GM19023 (cell line): ENCODE results near the gene ADAMTS3.

Experiments
- ATAC-seq: cut with Tn5 transposase; IDR thresholded peaks from one replicate; pipeline ENCODE4 v1.9.1; 2021; ENCODE audit warnings: mild to moderate bottlenecking, moderate library complexity; ENCODE audit not compliant: unreplicated experiment

ADAMTS3 gene

GRCh38 chr4:72352711-72353110 is 216.3 kb downstream of the ADAMTS3 start:
- ATAC-seq, result no peak

- no peak for ATAC-seq
These were observed 217.5 kb downstream of the ADAMTS3 start for GRCh38 chr4:72351521-72351920.

- no peak for ATAC-seq
These were observed 220.3 kb downstream of the ADAMTS3 start for GRCh38 chr4:72348701-72349100.

DNA sequence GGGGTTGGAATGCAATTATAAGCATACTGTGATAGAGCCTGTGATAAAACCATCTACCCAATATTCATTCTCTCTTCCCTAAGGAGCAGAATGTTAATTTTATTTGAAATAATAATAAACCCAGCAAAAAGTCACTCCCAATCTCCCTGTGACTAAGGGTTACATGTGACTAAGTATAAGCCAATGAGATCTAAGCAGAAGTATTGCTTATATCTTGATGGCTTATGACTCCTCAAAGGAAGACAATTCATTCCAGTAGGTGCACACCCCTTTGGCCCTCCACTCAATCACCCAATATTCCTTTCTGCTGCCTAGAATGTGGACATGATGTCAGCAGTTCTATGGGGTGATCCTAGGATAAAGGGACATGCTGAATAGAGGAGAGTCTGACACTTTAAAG is 224.6 kb downstream of the ADAMTS3 start:
- ATAC-seq, result no peak

- no peak for ATAC-seq
These were observed 227.6 kb downstream of the ADAMTS3 start for GRCh38 chr4:72341432-72341820.

DNA sequence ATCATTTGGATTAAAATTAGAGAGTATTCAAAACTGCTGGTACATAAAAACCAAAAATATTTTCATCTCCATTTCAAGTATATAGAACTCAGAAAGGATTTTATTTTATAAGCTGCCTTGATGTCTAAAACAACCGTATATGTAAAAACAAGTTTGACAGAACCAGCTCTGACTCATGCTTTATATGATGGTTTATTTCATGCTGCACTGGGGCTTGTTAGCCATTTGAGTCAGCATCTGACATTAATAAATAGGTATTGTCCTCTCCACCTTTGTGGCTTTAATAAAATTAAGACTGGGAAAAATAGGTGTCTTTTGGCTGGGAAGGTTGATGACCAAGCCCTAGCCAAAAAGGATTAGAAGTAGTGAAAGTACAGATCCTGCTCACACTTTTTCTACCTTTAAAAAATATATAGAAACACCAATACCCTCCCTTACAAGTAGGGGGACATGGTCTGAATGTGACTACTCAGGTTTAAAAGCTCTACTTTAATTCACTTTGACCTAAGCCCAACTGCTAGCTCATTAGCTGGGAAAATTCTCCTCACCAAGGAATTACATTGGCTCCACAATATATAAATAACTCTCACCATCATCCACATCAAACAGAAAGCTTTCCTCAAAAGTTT is 228.1 kb downstream of the ADAMTS3 start:
- ATAC-seq, result no peak

- no peak for ATAC-seq
These were observed 231.0 kb downstream of the ADAMTS3 start for GRCh38 chr4:72338060-72338459.

- no peak for ATAC-seq
These were observed 238.6 kb downstream of the ADAMTS3 start for GRCh38 chr4:72330381-72330780.

DNA sequence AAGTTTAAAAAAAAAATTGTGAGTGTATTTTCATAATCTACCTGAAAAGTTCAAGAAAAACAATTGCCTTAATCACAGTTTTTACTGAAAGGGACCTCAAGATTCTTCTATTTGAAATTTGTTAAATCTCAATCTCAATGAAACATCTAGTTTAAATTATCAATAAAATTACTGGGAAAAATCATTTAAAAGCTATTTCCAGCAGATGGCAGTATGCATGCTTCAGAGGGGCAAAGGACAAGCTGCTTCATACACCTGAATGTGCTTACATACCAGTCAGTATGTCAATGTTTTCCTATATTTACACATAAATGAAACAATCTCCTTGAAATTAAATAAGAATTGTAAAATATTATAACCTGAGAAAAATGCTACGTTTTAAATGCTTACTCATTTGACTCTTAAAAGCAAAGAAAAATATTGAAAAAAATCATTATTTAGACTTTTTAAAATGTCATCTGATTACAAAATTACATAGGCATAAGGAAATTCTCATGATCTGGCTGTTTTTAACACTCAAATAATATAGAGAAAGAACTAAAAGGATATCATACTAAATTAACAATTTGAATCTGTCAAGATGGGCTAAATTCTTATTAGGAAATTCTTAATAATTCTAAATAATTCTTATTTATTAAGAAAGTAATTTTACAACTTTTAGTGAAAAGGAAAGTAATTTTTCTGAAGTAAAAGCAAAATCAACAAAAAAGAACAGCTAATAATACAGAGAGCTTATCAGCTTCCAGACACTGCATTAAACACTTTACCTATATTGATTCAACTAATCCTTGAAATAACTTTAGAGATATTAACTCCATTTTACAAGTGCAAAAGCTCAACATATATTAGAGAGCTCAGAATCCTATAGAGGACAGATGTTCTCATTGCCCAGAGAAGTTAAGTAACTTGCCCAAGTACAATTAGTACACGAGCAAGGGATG is 242.1 kb downstream of the ADAMTS3 start:
- ATAC-seq, result no peak

GRCh38 chr4:72325215-72325614 is 243.8 kb downstream of the ADAMTS3 start:
- no peak for ATAC-seq

DNA sequence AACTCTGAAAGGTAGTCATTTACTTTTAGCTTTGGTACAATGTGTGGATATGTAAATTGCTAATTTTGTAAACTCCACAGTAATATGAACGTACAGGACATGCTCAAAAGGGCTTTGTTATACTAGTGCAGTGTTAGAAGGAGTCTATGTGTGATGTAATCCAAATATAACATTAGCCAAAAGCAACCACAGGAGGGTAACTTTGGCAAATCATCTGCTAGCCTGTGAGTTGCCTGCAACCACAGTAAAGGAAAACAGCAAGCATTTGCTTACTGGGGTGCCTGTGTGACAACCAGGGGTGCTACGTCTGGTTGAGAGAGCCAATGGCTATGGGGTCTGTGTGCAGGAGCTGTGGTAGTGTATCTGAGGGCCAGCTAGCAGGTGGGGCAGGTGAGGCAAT is 245.8 kb downstream of the ADAMTS3 start:
- ATAC-seq, result no peak

DNA sequence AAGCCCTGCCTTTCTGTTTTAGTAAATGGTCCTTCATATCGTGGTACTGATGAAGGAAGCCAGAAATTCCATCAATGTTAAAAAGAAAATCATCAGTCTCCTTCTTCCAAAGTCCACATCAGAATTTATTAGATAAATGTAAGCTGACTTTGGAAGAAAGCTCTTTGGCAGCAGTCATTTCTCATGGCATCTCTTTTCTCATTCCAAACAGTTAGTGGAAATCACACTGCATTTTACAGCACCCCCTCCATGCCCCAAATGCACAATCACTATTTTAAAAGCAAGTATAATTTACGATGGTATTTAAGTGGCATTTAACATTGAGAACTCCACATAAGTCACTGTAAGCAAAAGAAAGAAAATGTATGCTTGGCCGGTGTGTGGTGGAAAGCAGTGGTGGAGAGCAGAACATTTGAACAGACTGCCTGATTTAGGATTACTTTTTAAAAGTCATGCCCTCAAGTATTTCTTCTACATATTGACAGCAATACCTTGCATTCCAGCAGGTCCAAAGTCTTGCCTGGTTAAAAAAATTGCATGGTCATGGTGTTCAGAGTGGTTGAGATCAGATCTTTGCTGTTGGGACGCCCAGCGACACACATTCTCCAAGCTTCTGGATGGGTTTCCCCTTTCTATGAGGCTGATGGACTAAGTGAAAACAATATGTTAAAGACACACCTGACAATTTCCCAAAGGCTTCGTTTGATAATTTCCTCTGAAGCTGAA is 248.6 kb downstream of the ADAMTS3 start:
- ATAC-seq, result no peak

DNA sequence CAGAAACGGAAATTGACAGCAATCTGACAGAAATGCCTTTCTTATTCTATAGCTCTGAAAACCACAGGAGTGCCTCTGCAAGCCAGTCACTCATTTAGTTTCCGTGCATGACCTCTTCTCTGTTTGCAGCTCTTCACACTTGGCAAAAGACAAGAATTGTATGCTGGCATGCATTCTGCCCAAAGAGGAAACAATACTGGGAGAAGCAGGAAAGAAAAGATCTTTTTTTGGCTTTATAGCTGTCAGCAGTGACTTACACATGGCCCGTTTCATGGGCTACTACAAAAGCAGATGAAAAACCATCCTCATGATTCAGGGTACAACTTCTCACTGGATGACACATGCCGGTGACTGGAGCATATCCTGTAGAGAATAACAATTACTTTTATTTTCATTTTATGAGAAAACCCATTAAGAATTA is 249.4 kb downstream of the ADAMTS3 start:
- ATAC-seq, result no peak

DNA sequence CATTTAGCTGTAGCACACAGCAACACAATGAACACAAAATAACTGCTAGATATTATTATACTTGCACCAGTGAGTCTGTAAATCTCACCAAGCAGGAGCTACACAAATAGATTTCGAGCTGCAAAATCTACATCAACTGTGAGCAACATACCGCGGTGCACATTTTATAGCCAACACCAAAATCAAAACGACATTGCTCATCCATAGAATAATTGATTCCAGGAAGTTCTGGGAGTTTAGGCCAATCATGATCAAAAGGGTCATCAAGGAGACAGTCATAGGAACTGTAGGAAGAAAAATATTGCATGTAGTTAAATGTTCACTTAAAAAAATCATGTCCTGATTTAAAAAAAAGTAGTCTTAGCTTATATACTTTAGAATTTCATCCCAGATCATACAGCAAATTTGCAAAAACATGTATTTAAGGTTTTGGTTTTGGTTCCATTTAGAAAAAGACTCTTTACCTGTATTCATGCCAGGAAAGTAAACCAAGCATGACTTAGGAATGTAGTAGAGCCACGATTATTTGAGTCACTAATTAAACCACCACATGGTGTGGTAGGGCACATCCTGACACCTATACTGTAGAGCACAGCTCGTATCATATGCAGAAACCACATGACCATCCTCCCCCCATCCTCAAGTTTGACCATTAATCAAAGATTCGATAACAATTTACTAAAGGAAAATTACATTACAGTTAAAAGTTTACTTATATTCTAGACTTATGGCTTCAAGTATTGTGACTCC is 250.4 kb downstream of the ADAMTS3 start:
- no peak for ATAC-seq

DNA sequence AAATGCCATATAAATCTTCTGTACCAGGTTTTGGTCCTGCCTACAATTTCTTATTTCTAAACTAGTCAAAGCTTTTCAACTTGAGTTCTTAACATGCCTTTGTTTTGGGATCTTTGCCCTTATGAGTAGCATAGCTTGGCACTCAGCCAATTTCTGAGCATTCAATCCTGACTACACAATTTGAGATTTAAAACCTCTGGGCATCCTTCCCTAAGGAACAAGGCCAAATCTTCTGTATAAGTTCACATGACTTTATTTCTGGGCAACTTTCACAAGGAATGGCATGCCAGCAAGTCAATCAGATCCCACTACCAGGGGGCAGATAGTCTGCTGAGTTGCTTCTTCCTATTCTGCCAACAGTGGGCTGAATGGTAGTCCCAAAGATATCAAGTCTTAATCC is 254.2 kb downstream of the ADAMTS3 start:
- no peak for ATAC-seq

DNA sequence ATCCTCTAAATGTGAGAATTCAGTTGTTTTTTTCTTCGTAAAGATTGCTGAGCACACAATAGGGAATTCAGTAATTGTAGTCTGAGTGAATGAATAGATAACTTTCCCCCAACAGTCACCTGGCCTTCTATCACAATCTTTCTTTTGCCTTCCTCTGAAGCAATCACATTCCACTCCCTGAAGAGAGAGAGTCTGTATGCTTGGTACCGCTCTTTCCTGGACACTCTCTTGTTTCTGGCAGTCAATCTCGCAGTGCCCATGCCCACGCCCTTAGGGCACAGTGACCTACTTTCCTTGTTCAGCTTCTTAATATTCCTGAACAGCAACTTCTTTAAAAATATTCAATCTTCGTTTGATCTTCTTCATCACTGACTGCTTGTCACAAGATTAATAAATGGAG is 255.9 kb downstream of the ADAMTS3 start:
- no peak for ATAC-seq

DNA sequence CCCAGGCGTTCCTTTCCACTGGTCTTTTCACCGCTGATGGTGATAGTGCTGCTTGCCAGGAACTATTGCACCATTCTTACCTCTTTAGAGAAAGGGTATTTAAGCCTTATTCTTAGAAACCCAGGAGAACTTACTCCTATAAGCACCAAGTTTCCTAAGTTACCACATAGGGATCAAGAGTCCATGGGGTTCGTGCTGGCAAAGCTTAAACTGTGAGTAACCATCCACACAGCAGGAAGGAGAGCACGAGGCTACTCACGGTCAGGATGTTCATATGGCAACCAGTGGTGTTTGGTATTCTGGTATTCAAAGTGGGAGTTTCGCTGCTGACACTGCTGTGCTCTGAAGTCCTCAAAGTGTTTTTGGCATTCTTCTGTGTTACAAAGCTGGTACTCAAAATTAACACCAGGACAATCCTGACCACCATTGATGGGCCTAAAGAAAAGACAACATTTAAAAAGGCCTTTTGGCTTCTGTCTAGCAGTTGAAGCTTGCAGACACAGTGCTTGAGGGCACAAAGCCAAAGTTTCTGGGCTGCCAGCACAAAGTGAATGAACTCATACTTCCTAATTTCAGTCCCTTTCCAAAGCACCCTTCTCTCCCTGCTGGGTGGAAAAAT is 256.9 kb downstream of the ADAMTS3 start:
- ATAC-seq, result no peak

GRCh38 chr4:72311291-72311690 is 257.7 kb downstream of the ADAMTS3 start:
- no peak for ATAC-seq

- ATAC-seq, result no peak
These were observed 263.4 kb downstream of the ADAMTS3 start for GRCh38 chr4:72305620-72306019.

DNA sequence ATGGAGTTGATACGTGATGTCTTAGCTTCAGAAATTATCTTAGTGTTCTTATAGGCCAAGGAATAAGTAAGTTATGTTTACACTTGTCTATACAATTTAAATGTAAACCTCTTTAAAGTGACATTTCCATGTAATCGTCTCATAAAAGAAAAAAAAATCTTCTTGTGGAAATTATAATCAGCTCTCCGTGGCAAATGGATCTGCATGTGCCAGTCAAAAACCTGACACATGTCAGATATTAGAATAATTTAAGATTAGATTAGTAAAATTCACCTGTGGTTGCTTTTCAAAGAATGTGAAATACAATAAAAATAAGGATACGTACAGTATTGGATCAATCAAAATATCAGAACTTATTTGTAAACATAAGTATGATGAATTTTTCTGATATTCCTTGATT is 263.9 kb downstream of the ADAMTS3 start:
- ATAC-seq, result no peak
